Loucy (cell line): ENCODE measurements around the gene OR51I1.

Experiments
- H2AFZ ChIP-seq: fragments of 200-600 bp; sonication (generic); 2 replicates; pipeline ENCODE4 v1.6.0; 2016; ENCODE audit warnings: antibody characterized with exemption, mild to moderate bottlenecking, low read length, moderate library complexity
- H3F3A ChIP-seq: fragments of 200-600 bp; 2 replicates; pipeline ENCODE4 v1.6.0; 2016; ENCODE audit warnings: antibody characterized with exemption, low read depth, mild to moderate bottlenecking
- H3K27me3 ChIP-seq: fragments of 200-600 bp; sonication (generic); 2 replicates; pipeline ENCODE4 v1.6.1; 2014; ENCODE audit warnings: low read length, mild to moderate bottlenecking; ENCODE audit not compliant: insufficient read depth, poor library complexity, severe bottlenecking
- H3K36me3 ChIP-seq: fragments of 200-600 bp; sonication (generic); 2 replicates; pipeline ENCODE4 v1.6.1; 2016; ENCODE audit warnings: low read length; ENCODE audit not compliant: insufficient read depth
- H3K4me1 ChIP-seq: fragments of 200-600 bp; sonication (generic); 2 replicates; pipeline ENCODE4 v1.5.1; 2014; ENCODE audit warnings: low read length, mild to moderate bottlenecking; ENCODE audit not compliant: insufficient read depth, poor library complexity, severe bottlenecking
- H3K4me2 ChIP-seq: fragments of 200-600 bp; sonication (generic); 2 replicates; pipeline ENCODE4 v1.6.0; 2014; ENCODE audit warnings: antibody characterized with exemption, low read length, low read depth, mild to moderate bottlenecking; ENCODE audit not compliant: poor library complexity, severe bottlenecking
- H3K4me3 ChIP-seq: fragments of 200-600 bp; sonication (generic); 2 replicates; pipeline ENCODE4 v1.5.1; 2014; ENCODE audit warnings: low read length, mild to moderate bottlenecking, mixed read lengths; ENCODE audit not compliant: poor library complexity, severe bottlenecking
- H3K79me2 ChIP-seq: fragments of 200-600 bp; sonication (generic); 2 replicates; pipeline ENCODE4 v1.6.1; 2014; ENCODE audit warnings: low read length; ENCODE audit not compliant: insufficient read depth
- H3K9ac ChIP-seq: fragments of 200-600 bp; sonication (generic); 2 replicates; pipeline ENCODE4 v1.6.0; 2014; ENCODE audit warnings: mild to moderate bottlenecking, low read depth, low read length, moderate library complexity; ENCODE audit not compliant: poor library complexity, severe bottlenecking
- H3K9me2 ChIP-seq: fragments of 200-600 bp; sonication (generic); replicated peaks from 2 replicates; pipeline ENCODE4 v1.6.1; 2016; ENCODE audit warnings: low read depth, low read length, mixed read lengths
- H3K9me3 ChIP-seq: fragments of 200-600 bp; sonication (generic); 2 replicates; pipeline ENCODE4 v1.6.1; 2014; ENCODE audit warnings: mild to moderate bottlenecking, antibody characterized with exemption, low read length, low read depth; ENCODE audit not compliant: insufficient read depth
- H4K20me1 ChIP-seq: fragments of 200-600 bp; sonication (generic); 2 replicates; pipeline ENCODE4 v1.6.0; 2014; ENCODE audit warnings: antibody characterized with exemption, low read length, mild to moderate bottlenecking; ENCODE audit not compliant: insufficient read depth, poor library complexity, severe bottlenecking
- CTCF ChIP-seq: fragments of 200-600 bp; sonication (generic); conservative IDR thresholded peaks from 2 replicates; pipeline ENCODE4 v1.5.1; 2014; ENCODE audit warnings: mild to moderate bottlenecking, antibody characterized with exemption, low read length
- EZH2phosphoT487 ChIP-seq: fragments of 200-600 bp; IDR thresholded peaks from 2 replicates; pipeline ENCODE4 v1.6.1; 2018; ENCODE audit warnings: antibody characterized with exemption, mild to moderate bottlenecking, moderate library complexity, borderline replicate concordance

OR51I1 gene

GRCh38 chr11:5460983-5461621 lies 19.8 kb upstream of the OR51I1 start:
- no peaks in the 10 kb centered on the region for H3K27me3 ChIP-seq
- no peaks in the 10 kb centered on the region for H3K36me3 ChIP-seq
- TF ChIP-seq CTCF: no peak
- TF ChIP-seq EZH2phosphoT487: no peak
- no peaks in the 10 kb centered on the region for H3K79me2 ChIP-seq
- no peaks in the 10 kb centered on the region for H3F3A ChIP-seq
- H3K4me1 ChIP-seq: no peaks in the 10 kb centered on the region
- H4K20me1 ChIP-seq: no peaks in the 10 kb centered on the region
- H2AFZ ChIP-seq: no peak overlapping the region
- no peaks in the 10 kb centered on the region for H3K9me3 ChIP-seq
- H3K4me3 ChIP-seq: no peak overlapping the region
- H3K9ac ChIP-seq: no peak overlapping the region
- no peaks in the 10 kb centered on the region for H3K9me2 ChIP-seq
- H3K4me2 ChIP-seq: no peak overlapping the region

- Histone ChIP-seq H3K27me3 (no peaks in the 10 kb centered on the region), H3K9ac (no peak overlapping the region), H3K4me1 (no peaks in the 10 kb centered on the region), H4K20me1 (no peaks in the 10 kb centered on the region), H2AFZ (no peak overlapping the region), H3K36me3 (no peaks in the 10 kb centered on the region), H3K79me2 (no peaks in the 10 kb centered on the region), H3K4me3 (no peak overlapping the region), H3K9me3 (no peaks in the 10 kb centered on the region), H3K4me2 (no peak overlapping the region), H3K9me2 (no peaks in the 10 kb centered on the region), H3F3A (no peaks in the 10 kb centered on the region)
- TF ChIP-seq EZH2phosphoT487: no peak
- no peak for TF ChIP-seq CTCF
Observed at GRCh38 chr11:5449432-5449831, 8.1 kb upstream of the OR51I1 start.

GRCh38 chr11:5449023-5449422 lies 7.7 kb upstream of the OR51I1 start, which contains the start of gene OR51I2:
TSS of gene OR51I2 (plus strand) at chr11:5449323. CDS start at chr11:5453489, 4,166 bp downstream.
- no peaks in the 10 kb centered on the region for H3F3A ChIP-seq
- TF ChIP-seq EZH2phosphoT487: no peak
- TF ChIP-seq CTCF: no peak
- H3K36me3 ChIP-seq: no peaks in the 10 kb centered on the region
- H3K9me3 ChIP-seq: no peaks in the 10 kb centered on the region
- no peaks in the 10 kb centered on the region for H3K79me2 ChIP-seq
- H3K4me2 ChIP-seq: no peak within 1 kb of the TSS
- no peaks in the 10 kb centered on the region for H3K4me1 ChIP-seq
- H3K4me3 ChIP-seq: no peak within 1 kb of the TSS
- no peaks in the 10 kb centered on the region for H3K9me2 ChIP-seq
- H3K27me3 ChIP-seq: no peaks in the 10 kb centered on the region
- H2AFZ ChIP-seq: no peak within 1 kb of the TSS
- no peak within 1 kb of the TSS for H3K9ac ChIP-seq
- no peaks in the 10 kb centered on the region for H4K20me1 ChIP-seq
